Kidney tubule cell (primary cell): ENCODE measurements around the gene PWWP2B.

Experiments
- DNase-seq: peaks from one replicate; pipeline ENCODE4 v3.0.0-alpha.2; 2018; ENCODE audit warnings: low spot score

The PWWP2B gene

DNA sequence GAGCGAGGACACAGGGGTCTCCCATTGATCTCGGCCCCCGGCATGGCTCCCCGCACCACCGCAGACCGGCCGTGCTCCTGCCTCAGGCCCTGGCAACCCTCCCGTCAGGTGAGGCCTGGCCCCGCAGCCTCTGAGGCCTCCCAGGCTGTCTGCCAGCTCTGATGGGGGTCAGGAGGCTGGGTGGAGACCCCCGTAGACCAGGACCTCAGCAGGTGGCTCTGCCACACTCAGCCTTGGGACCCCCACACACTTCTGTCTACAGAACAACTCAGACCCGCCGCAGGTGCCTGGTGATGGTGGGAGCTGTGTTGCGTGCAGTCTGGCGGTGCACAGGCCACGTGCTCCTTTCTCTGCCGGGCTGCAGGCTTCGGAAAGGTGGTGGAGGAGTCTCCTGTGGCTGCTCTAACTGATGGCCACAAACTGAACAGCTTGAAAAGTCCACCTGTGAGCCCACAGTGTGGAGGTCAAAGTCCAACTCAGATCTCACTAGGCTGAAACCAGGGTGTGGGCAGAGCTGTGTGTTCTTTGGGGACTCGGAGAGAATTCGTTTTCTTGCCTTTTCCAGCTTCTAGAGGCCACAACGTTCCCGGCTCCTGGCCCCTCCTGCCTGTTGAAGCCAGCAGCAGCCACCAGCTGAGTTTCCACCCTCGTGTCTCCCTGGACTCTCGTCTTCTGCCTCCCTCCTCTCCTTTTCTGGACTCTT lies 62.5 kb downstream of the PWWP2B start:
- no peak for DNase-seq

DNA sequence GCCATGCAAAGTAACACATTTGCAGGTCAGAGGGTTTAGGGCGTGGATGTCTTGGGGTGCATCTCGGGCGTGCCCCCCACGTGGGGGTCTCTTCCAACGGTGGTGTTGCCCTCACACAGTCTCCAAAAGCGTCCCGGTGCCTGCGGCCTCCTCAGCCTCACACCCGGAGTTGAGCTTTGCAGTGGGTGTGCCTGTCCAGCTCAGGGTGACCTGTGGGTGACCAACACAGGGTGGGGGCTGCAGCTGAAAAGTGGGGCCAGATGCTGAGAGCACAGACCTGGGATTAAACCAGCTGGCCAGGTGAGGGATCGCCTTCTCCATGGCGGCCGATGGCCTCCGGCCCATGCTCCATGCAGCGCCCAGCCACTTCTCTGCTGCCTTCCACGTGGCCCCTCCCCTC lies 63.1 kb downstream of the PWWP2B start:
- DNase-seq, result no peak

DNA sequence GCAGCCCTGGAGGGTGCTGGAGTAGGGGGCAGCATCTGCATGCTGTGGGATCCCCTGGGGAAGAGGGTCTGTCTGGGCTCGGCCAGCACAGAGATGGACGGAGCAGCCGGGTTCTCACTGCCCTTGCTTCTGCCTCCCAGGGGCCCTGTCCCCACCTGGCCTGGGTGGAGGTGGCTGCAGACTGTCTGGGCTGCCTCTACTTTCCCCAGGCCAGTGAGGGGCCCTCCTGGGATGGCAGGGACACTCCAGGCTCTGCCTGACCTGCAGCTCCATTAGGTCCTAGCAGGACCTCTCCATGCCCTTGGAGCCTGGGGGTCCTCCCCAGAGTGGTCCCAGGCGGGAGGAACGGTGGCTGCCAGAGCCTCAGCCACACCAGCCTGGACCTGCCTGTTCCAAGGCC lies 63.7 kb downstream of the PWWP2B start:
- DNase-seq, result no peak

DNA sequence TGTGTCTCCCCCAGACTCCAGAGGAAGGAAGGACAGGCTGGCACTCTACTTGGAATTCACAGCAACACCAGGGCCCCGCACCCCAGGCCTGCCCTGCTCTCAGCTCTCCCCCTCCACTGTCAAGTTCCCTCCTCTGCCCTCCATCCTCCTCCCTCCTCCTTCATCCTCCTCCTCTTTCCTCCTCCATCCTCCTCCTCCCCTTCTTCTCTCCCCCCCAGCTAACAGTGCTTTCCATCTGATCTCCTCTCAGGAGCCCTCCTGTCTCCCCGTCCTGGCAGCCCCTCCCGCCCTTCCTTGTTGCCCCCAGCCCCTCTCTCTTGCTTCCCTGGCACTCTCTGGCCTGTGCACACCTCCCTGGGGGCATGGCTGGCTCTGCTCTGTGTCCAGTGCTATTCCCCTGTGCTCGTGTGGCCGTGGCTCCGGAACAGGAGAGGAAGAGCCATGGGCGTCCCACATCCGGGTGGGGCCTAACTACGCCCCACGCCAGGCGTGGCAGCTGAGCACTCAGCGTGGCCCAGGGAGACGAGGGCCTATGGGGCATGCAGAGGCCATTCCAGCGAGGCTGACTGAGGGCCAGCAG lies 64.2 kb downstream of the PWWP2B start:
- no peak for DNase-seq

DNA sequence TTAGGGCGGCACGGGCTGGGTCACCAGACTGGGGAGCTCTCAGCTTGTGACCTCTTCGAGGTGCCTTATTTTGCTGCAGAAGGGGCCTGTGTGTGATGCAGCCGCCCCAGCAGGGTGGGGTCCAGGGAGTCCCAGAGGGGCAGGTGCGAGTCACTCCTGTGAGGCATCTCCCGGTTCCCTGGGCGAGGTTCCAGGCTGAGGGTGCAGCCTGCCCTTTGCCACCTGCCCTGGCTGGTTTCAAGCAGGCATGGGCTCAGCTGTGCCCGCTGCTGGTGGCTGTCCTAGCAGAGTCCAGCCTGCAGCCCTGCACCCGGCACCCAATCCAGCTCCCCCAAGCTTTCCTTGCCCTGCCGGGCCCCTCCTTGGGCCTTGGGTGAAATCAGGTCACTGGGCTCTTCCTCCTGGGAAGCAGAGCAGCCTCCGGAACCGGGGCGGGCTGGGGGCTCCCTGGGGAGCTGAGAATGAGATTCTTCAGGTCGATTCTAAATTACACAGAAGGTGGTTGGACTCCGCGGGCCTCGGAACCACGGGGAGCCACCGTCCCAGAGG lies 64.8 kb downstream of the PWWP2B start:
- DNase-seq, result no peak

DNA sequence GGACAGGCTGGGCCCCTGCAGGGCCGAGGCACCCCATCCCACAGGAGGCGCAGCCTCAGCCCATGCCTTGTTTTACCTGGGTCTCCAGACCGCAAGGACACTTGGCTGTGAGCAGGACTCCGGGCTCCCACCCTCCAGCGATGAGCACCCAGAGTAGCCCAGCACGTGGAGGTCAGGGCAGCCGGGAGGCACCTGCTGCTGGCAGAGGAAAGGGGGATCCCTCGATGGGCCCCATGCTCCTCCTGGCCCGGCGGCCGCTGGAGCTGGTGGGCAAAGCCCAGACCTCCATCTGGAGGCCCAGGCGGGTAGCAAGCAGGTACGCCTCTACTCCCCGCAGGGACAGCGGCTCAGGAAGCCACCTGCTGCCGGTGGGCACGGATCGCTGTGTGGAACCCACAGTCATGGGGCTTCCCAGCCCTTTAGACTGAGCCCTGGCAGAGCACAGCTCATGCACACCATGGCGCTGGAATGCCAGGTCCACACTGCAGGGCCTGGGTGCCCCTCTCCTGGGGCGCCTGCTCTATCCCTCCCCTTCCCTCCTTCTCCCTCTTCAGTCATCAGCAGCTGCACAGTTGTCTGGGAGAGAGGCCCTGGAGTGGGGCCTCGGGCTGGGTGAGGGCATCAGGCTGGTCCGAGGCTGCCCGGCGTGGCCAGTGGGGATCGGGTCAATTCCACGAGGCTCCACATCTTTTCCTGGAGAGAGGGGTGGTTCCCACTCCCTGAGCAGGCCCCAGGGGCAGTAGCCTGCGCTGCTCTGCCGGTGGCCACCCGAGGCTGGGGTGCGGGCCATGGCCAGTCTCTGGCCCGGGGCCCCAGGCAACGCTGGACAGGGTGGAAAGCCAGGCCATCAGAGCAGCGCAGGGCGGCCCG lies 65.7 kb downstream of the PWWP2B start:
- DNase-seq, result no peak

DNA sequence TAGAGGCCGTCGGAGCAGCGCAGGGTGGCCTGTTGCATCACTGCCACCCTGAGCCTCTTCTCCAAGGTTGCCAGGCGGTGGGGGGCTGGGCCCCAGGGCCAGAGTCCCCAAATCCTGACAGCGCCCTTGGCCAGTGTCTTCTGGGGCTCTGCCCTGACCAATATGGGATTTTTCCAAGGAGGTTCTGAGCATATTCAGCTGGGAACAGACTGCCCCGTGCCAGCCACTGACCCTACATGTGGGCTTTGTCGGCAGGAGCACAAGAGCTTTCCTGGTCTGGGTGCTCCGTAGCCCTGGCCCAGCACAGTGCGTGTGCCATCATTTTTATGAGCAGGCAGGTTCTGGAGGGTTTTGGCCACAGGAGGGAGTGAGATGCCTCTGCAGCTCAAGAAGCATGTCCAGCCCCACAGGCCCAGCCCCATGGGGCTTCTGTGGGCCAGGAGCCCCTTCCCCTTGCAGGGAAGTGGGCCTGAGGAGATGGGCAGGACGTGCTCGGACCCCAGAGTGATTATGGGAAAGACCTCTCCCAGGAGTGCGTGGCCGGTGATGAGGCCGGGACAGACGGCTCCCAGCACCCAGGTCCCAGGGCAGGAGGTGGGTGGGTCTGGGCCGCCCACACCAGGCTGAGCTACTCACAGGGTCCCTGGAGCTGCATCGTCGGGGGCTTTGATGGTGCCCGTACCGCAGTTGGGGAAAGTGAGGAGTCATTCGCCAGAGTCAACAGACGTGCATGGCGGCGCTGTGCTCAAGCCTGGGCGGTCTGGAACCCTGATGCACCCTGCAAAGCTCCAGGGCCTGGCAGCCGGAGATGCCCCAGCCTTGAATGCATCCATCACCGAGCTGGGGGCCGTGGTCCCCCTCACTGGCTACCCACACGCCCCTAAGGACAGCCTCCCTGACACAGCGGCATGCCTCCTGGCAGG lies 66.6 kb downstream of the PWWP2B start:
- no peak for DNase-seq

DNA sequence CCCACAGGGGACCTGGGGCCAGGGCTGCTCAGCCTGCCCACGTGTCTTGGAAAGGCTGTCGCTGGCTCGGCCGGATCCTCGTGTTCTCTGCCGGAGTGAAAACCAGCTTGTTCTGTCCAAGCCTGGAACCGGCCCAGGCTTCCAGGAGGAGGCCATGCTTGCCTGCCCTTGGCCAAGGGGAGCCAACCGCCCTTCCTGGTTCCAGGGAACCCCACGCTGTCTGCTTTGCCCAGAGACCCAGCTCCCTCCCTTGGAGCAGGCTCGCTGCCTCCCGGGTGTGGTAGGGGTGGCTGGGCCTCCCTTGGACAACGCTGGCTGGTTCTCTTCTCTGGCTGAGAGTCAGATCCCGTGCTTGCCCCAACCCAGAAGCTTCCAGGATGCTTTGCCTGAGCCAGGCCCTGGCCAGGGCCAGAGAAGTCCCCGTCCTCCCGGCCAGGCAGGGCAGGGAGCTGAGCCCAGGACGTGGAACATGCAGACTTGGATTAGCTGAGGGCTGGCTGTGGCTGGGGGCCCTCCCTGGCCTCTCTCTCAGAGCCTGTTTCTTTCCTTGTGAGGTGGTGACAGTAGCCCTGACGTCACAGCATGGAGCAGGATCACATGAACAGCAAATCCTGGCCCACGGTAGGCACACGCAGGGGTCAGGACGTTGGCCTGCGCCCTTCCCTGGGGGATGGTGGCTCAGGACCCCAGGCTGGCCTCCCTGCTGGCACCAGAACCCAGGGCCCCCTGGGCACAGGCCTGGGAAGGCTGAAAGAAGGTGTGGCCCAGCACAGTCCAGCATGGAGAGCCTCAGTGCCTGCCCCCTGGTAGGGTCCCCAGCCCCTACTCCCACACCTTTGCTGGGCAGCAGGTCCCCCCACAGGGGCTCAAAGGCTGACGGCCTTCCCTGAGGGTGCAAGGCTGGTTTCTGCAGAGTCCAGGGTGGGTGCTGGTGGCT lies 67.5 kb downstream of the PWWP2B start:
- DNase-seq, result no peak

DNA sequence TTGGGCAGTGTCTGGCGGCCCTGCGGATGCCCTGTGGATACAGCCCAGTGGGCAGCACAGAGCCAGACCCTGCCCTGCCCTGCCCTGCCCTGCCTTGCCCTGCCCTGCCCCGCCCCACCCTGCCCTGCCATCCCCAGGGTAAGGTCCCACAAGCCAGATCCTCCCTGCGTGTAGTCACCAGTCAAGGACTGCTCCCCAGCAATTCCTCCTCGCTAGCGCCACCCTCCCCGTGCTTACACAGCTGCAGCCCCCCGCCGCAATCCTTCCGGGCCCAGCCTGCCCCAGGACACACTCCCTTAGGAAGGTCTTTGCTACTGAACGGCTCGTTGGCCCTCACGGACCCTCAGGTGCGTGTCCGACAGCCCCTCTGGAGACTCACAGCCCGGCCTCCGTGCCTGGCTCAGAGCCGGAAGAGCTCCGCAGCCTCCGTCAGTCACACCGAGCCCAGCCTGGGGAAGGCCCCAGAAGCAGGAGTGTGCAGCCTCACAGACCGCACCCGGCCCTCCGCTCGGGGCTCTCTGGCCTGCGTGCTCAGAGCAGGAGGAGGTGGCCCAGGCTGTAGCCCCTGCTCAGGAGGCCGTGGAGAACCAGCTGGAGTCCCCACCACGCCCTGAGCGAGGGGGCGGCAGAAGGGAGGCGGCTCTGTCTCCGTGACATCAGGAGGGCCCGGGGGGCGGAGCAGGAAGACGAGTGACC lies 68.3 kb downstream of the PWWP2B start:
- no peak for DNase-seq

DNA sequence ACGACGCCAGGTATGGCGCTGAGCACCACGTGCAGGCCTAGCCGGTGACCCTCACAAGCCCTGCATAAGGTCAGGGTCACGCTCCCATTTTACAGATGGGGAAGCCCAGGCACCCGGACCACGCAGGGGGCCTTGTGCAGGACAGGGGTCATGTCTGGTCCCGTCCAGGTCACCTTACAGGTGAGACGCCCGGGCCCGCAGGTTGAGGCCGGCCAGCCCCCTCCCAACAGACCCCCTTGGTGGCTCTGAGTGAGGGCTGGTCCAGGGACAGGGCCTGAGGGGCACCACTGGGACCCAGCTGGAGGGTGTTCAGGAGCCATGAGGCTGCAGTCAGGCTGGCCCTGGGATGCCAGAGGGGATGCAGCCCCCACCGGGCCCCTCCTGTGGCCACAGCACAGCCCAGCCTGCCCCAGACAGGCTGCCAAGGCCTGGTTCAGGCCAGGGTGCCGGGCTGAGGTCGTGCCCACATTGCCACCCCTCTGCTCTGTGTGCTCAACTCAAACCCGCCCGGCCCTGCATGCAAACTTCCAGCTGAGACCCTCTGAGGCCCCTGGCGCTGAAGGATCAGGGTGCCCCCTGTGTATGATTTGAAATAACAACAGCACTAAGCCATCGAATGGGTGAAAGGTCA lies 69.0 kb downstream of the PWWP2B start:
- no peak for DNase-seq

DNA sequence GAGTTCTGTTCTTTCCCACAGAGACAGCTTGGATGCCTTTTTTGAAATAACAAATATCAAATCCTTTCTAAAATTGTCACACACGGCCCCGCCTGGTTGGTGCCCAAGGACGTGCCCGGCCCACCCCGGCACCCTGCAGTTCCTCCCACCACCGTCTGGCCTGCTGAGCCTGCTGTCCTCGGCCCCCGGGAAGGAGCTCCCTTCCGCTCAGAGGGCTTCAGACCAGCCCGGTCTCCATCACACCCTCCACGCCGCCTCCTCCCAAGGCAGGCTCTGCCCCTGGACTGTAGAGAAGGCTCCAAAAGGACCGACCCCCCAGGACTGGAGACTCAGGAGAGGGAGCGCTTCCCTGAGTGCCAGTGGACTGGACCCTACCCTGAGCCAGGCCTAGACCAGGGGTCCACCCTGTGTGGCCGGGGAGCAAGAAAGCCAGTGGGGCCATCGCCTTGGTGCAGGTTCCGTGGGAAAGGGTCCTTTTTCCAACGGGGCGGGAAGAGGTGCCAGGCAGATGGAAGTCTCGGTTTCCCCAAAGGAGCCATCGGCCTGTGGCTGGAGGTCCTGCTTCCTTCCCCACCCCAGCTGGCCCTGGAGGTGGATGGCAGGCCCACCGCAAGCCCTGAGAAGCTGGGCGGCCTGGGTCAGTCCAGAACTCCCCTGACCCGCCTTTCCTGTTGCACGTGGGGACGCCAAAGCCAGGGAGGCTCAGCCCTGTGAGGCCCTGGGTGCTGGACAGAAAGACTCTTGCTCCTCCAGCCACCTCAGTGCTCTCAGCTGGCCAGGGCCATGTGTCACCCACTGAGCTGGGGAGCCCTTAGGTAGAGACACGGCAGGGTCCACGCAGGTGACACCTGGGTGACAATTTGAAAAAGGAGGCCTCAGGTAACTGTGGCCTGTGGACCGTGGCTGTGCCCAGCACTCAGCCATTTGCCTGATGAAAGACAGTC lies 69.8 kb downstream of the PWWP2B start:
- no peak for DNase-seq
